ENCODE measurements around the gene BTRC. TPM values are rescaled to one million over a fixed set of nuclear protein-coding genes. Genes with fewer than 3 reads are reported as not detected.

The BTRC gene
- total RNA-seq, 3 donors from 2014 or later (not counting 1 experiment from before 2014, with no cell fraction given): 13.5 to 22.8 (median 15.2) TPM

DNA sequence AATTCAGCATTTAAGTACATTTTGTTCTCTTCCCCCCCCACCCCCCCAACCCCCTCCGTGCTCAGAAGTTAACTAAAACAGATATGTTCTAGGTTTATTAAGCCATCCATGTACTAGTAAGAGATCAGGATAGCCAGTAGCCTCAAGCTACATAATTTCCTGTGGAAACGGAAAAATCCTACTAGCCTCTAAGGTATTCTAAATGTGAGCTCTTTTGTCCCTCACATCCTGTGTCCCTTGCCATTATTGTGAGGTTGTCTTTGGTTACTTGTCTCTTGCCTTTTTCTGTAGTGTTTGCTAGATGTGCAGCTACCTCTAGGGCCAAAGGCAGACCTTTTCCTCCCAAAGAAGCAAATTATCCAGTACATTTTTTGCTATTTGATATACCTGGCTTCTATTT, 92.1 kb downstream of the BTRC start:
- intact Hi-C loops (cut with micrococcal nuclease): no loop called here
- H3K36me3 ChIP-seq (ENCODE audit: control insufficient read depth, insufficient read depth, low read length): no peaks in the 10 kb centered on the region
- no peak overlapping the region for H3K27ac Mint-ChIP-seq
- H3K4me3 Mint-ChIP-seq: no peak overlapping the region
- H3K9me3 Mint-ChIP-seq: no peaks in the 10 kb centered on the region
- H3K4me3 ChIP-seq (ENCODE audit: low read length): no peak overlapping the region
- no peaks in the 10 kb centered on the region for H3K4me1 ChIP-seq (ENCODE audit: control insufficient read depth, insufficient read depth, low read length)
- peaks cover 0 to 11% of the 10 kb centered on the region in 2 donors for H3K4me1 Mint-ChIP-seq
- no peak overlapping the region for H3K27ac ChIP-seq (ENCODE audit: low read length)
- H3K27me3 Mint-ChIP-seq (ENCODE audit: low read depth in 2 of 2): peaks cover 0 to 5% of the 10 kb centered on the region in 2 donors
- no CpG with 5 or more reads among the region's 2 CpGs for WGBS (ENCODE audit: insufficient coverage)
- H3K9me3 ChIP-seq (ENCODE audit: control insufficient read depth, insufficient read depth, low read length): no peaks in the 10 kb centered on the region
- TF ChIP-seq, protein P1, sequence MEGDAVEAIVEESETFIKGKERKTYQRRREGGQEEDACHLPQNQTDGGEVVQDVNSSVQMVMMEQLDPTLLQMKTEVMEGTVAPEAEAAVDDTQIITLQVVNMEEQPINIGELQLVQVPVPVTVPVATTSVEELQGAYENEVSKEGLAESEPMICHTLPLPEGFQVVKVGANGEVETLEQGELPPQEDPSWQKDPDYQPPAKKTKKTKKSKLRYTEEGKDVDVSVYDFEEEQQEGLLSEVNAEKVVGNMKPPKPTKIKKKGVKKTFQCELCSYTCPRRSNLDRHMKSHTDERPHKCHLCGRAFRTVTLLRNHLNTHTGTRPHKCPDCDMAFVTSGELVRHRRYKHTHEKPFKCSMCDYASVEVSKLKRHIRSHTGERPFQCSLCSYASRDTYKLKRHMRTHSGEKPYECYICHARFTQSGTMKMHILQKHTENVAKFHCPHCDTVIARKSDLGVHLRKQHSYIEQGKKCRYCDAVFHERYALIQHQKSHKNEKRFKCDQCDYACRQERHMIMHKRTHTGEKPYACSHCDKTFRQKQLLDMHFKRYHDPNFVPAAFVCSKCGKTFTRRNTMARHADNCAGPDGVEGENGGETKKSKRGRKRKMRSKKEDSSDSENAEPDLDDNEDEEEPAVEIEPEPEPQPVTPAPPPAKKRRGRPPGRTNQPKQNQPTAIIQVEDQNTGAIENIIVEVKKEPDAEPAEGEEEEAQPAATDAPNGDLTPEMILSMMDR (IDR thresholded peaks at IDR 0.05): no peak
- H3K36me3 Mint-ChIP-seq: no peaks in the 10 kb centered on the region
- DNase-seq: no peak
- no peak for ATAC-seq
- H3K27me3 ChIP-seq (ENCODE audit: control insufficient read depth, insufficient read depth, low read length): no peaks in the 10 kb centered on the region

DNA sequence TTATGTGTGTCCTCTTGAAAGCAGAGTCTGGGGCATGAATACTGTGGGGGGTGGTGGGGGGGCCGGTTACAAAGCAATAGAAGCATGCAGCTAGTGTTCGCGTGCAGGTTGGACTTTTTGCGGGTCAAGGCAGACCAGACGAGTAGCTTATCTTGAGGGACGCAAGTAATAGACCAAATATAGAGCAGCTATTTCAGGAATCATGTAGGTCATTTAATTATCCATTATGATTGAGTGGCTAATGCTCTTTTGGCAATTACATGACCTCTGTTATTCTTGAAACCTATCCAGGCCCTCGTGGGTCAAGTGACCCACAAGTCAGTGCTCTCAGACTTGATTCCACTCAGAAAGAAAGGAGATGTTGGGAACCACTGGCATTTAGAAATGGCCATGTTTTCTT, 93.0 kb downstream of the BTRC start:
- H3K4me1 Mint-ChIP-seq: peaks cover 0 to 14% of the 10 kb centered on the region in 2 donors
- H3K9me3 Mint-ChIP-seq: no peaks in the 10 kb centered on the region
- intact Hi-C loops (cut with micrococcal nuclease): no loop called here
- H3K36me3 ChIP-seq (ENCODE audit: control insufficient read depth, insufficient read depth, low read length): no peaks in the 10 kb centered on the region
- no peak overlapping the region for H3K27ac ChIP-seq (ENCODE audit: low read length)
- ATAC-seq: no peak
- H3K4me1 ChIP-seq (ENCODE audit: control insufficient read depth, insufficient read depth, low read length): no peaks in the 10 kb centered on the region
- DNase-seq: no peak
- H3K4me3 Mint-ChIP-seq: no peak overlapping the region
- 93% methylated on average over 7 of the region's 7 CpGs for WGBS (ENCODE audit: insufficient coverage)
- no peaks in the 10 kb centered on the region for H3K27me3 ChIP-seq (ENCODE audit: control insufficient read depth, insufficient read depth, low read length)
- TF ChIP-seq, protein P1 (IDR thresholded peaks at IDR 0.05): no peak
- no peak overlapping the region for H3K4me3 ChIP-seq (ENCODE audit: low read length)
- H3K9me3 ChIP-seq (ENCODE audit: control insufficient read depth, insufficient read depth, low read length): no peaks in the 10 kb centered on the region
- peaks cover 8% of the 10 kb centered on the region in 2 donors for H3K27me3 Mint-ChIP-seq (ENCODE audit: low read depth in 2 of 2)
- H3K27ac Mint-ChIP-seq: no peak overlapping the region
- no peaks in the 10 kb centered on the region for H3K36me3 Mint-ChIP-seq

DNA sequence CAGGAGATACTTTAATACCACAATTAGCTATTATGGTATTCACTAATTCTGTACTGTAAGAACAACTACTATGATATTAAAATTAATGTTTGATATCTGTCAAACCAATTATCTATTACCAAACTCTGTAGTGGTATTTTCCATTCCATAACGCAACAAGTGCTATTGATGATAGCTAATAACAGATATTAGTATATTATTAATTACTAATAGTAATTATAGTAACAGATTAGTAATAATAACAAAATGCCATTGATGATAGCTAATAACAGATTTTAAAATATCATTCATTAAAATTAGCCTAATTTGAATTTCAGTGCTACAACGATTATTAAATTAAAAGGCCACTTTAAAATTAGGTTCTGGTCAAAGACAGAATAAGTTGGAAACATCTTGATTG, 93.5 kb downstream of the BTRC start:
- intact Hi-C loops (cut with micrococcal nuclease): no loop called here
- Mint-ChIP-seq H3K36me3 (no peaks in the 10 kb centered on the region), H3K27ac (no peak overlapping the region), H3K4me1 (peaks cover 0 to 10% of the 10 kb centered on the region in 2 donors), H3K27me3 (ENCODE audit: low read depth in 2 of 2) (peaks cover 8 to 9% of the 10 kb centered on the region in 2 donors), H3K4me3 (no peak overlapping the region), H3K9me3 (no peaks in the 10 kb centered on the region)
- Histone ChIP-seq H3K36me3 (ENCODE audit: control insufficient read depth, insufficient read depth, low read length) (no peaks in the 10 kb centered on the region), H3K4me1 (ENCODE audit: control insufficient read depth, insufficient read depth, low read length) (no peaks in the 10 kb centered on the region), H3K27ac (ENCODE audit: low read length) (no peak overlapping the region), H3K4me3 (ENCODE audit: low read length) (no peak overlapping the region), H3K27me3 (ENCODE audit: control insufficient read depth, insufficient read depth, low read length) (no peaks in the 10 kb centered on the region), H3K9me3 (ENCODE audit: control insufficient read depth, insufficient read depth, low read length) (no peaks in the 10 kb centered on the region)
- TF ChIP-seq, protein P1 (IDR thresholded peaks at IDR 0.05): no peak
- no CpG with 5 or more reads among the region's 2 CpGs for WGBS (ENCODE audit: insufficient coverage)
- no peak for ATAC-seq
- DNase-seq: no peak

Data from natural killer cell (primary cell).